Caco-2 (cell line): ENCODE data around the gene PCCB. TPM values are rescaled to one million over a fixed set of nuclear protein-coding genes. Genes with fewer than 3 reads are reported as not detected.

Source experiments
- BruUV-seq: library from RNA; stranded (reverse); fragments of 400-500 nt; replicated peaks from 2 replicates; lab custom pipeline; 2021; lab: Mats Ljungman, UMichigan
- CTCF ChIA-PET: fragments of 300-600 bp; sonication (Branson Sonifier 250); formaldehyde crosslinking; loops from one replicate; lab custom pipeline; 2022; ENCODE audit warnings: antibody characterized with exemption; lab: Charles Lee
- POLR2A ChIA-PET: fragments of 300-600 bp; sonication (Branson Sonifier 250); formaldehyde crosslinking; loops from one replicate; lab custom pipeline; 2022; ENCODE audit warnings: antibody characterized with exemption; lab: Charles Lee
- DNase-seq, 2 experiments: peaks; one replicate each; pipeline versions ENCODE4 v3.0.0 to v3.0.0-alpha.2; 2020 to 2022
- H3K27me3 ChIP-seq: replicated peaks from 2 replicates; pipeline ENCODE4 v1.6.0; 2011; ENCODE audit warnings: low read length; ENCODE audit not compliant: control insufficient read depth, insufficient read depth
- H3K36me3 ChIP-seq: 2 replicates; pipeline ENCODE4 v1.5.1; 2011; ENCODE audit warnings: low read length; ENCODE audit not compliant: control insufficient read depth, insufficient read depth
- H3K4me1 ChIP-seq: fragments of 250-450 bp; sonication (Bioruptor Pico); 2 replicates; pipeline ENCODE4 v1.5.1; 2020; ENCODE audit warnings: mild to moderate bottlenecking
- H3K4me3 ChIP-seq: 2 replicates; pipeline ENCODE4 v1.5.1; 2011; ENCODE audit warnings: low read depth, mild to moderate bottlenecking, control low read depth, low read length
- H3K9me3 ChIP-seq: fragments of 250-450 bp; sonication (Bioruptor Pico); 2 replicates; pipeline ENCODE4 v1.5.1; 2020; ENCODE audit warnings: mild to moderate bottlenecking, moderate library complexity
- H3K27ac Mint-ChIP-seq: one replicate; pipeline ENCODE4 v1.8.0; 2022; ENCODE audit warnings: mixed read lengths; ENCODE audit not compliant: unreplicated experiment
- H3K27me3 Mint-ChIP-seq: one replicate; pipeline ENCODE4 v1.8.0; 2022; ENCODE audit warnings: mixed read lengths; ENCODE audit not compliant: insufficient read depth, unreplicated experiment
- H3K36me3 Mint-ChIP-seq: one replicate; pipeline ENCODE4 v1.8.0; 2022; ENCODE audit warnings: mild to moderate bottlenecking, mixed read lengths; ENCODE audit not compliant: insufficient read depth, unreplicated experiment
- H3K4me1 Mint-ChIP-seq: one replicate; pipeline ENCODE4 v1.8.0; 2022; ENCODE audit warnings: low read depth, mixed read lengths; ENCODE audit not compliant: unreplicated experiment
- H3K4me3 Mint-ChIP-seq: one replicate; pipeline ENCODE4 v1.8.0; 2022; ENCODE audit warnings: mild to moderate bottlenecking, moderate library complexity, mixed read lengths; ENCODE audit not compliant: unreplicated experiment
- H3K9me3 Mint-ChIP-seq: one replicate; pipeline ENCODE4 v1.8.0; 2022; ENCODE audit warnings: mixed read lengths; ENCODE audit not compliant: unreplicated experiment
- CTCF ChIP-seq, 2 experiments: fragments of 200-600 bp in 1 of 2; IDR thresholded peaks; 1 replicate in 1 of 2; 2 replicates in 1 of 2; pipeline versions ENCODE4 v1.5.1 to v1.8.0; 2011 to 2022; ENCODE audit warnings: antibody characterized with exemption in 1 of 2, control low read depth in 1 of 2, inconsistent platforms in 1 of 2, low read depth in 1 of 2, low read length in 1 of 2, mild to moderate bottlenecking in 1 of 2, moderate library complexity in 1 of 2; ENCODE audit not compliant: insufficient read depth in 1 of 2, severe bottlenecking in 1 of 2, unreplicated experiment in 1 of 2
- intact Hi-C: fragments of 100-400 bp; cut with micrococcal nuclease; formaldehyde crosslinking; loops from one replicate; pipeline ENCODE4 v1.10.0; 2022; ENCODE audit not compliant: unreplicated experiment
- total RNA-seq: library from RNA; stranded (reverse); gene quantifications from 2 replicates; pipeline ENCODE4 v1.2.3, GENCODE V29; 2022

Gene PCCB
- total RNA-seq, 1 experiment from 2014 or later = 45.5 TPM

GRCh38 chr3:136311968-136312367, 61.8 kb downstream of the PCCB start:
- no TSS peak for BruUV-seq
- no peak for DNase-seq
- no peaks in the 10 kb centered on the region for H3K4me1 ChIP-seq
- intact Hi-C loops = no loop called here
- ChIA-PET CTCF (no interaction called here), POLR2A (no interaction called here)
- no peak overlapping the region for H3K4me3 ChIP-seq
- no peaks in the 10 kb centered on the region for H3K36me3 ChIP-seq
- Mint-ChIP-seq H3K27me3 (no peaks in the 10 kb centered on the region), H3K27ac (no peak overlapping the region), H3K4me3 (no peak overlapping the region), H3K9me3 (peaks cover 6% of the 10 kb centered on the region), H3K4me1 (no peaks in the 10 kb centered on the region), H3K36me3 (no peaks in the 10 kb centered on the region)
- H3K27me3 ChIP-seq = no peaks in the 10 kb centered on the region
- no peaks in the 10 kb centered on the region for H3K9me3 ChIP-seq
- no peak for TF ChIP-seq CTCF (IDR thresholded peaks at IDR 0.05; ENCODE audit: insufficient read depth in 1 of 2, low read depth in 1 of 2, low read length in 1 of 2, severe bottlenecking in 1 of 2, unreplicated experiment in 1 of 2)

GRCh38 chr3:136326316-136326715, 76.2 kb downstream of the PCCB start:
- H3K9me3 ChIP-seq = no peaks in the 10 kb centered on the region
- BruUV-seq = no TSS peak
- peaks cover 15% of the 10 kb centered on the region for H3K36me3 Mint-ChIP-seq

GRCh38 chr3:136327671-136328070, 77.5 kb downstream of the PCCB start:
- Mint-ChIP-seq H3K36me3 (peaks cover 21% of the 10 kb centered on the region), H3K4me1 (no peaks in the 10 kb centered on the region)
- H3K4me1 ChIP-seq = no peaks in the 10 kb centered on the region

More at GRCh38 chr3:136326316-136326715, 76.2 kb downstream of the PCCB start:
- peaks cover 20% of the 10 kb centered on the region for H3K9me3 Mint-ChIP-seq
- H3K4me3 Mint-ChIP-seq = no peak overlapping the region
- H3K27ac Mint-ChIP-seq = no peak overlapping the region
- no peaks in the 10 kb centered on the region for H3K4me1 Mint-ChIP-seq
- Histone ChIP-seq H3K27me3 (no peaks in the 10 kb centered on the region), H3K4me1 (no peaks in the 10 kb centered on the region), H3K4me3 (no peak overlapping the region), H3K36me3 (peaks cover 2% of the 10 kb centered on the region)
- no peak for DNase-seq
- TF ChIP-seq CTCF (IDR thresholded peaks at IDR 0.05; ENCODE audit: insufficient read depth in 1 of 2, low read depth in 1 of 2, low read length in 1 of 2, severe bottlenecking in 1 of 2, unreplicated experiment in 1 of 2) = no peak
- CTCF ChIA-PET = no interaction called here
- POLR2A ChIA-PET = no interaction called here
- intact Hi-C loops = no loop called here
- H3K27me3 Mint-ChIP-seq = no peaks in the 10 kb centered on the region

More at GRCh38 chr3:136327671-136328070, 77.5 kb downstream of the PCCB start:
- CTCF ChIA-PET = no interaction called here
- Histone ChIP-seq H3K27me3 (no peaks in the 10 kb centered on the region), H3K36me3 (peaks cover 2% of the 10 kb centered on the region), H3K9me3 (no peaks in the 10 kb centered on the region), H3K4me3 (no peak overlapping the region)
- POLR2A ChIA-PET = interaction anchor here (0.5 kb wide), 1 partner anchor 131 kb away, joined by 12 read pairs; the partner anchor contains the start of gene MSL2
- no peak overlapping the region for H3K4me3 Mint-ChIP-seq
- H3K9me3 Mint-ChIP-seq = peaks cover 10% of the 10 kb centered on the region
- H3K27ac Mint-ChIP-seq = no peak overlapping the region
- DNase-seq = no peak
- intact Hi-C loops = no loop called here
- TF ChIP-seq CTCF (IDR thresholded peaks at IDR 0.05; ENCODE audit: insufficient read depth in 1 of 2, low read depth in 1 of 2, low read length in 1 of 2, severe bottlenecking in 1 of 2, unreplicated experiment in 1 of 2) = no peak
- BruUV-seq = no TSS peak
- no peaks in the 10 kb centered on the region for H3K27me3 Mint-ChIP-seq
